Body of pancreas (tissue), 4 donors: ENCODE results near the gene POMT2. TPM values are rescaled to one million over a fixed set of nuclear protein-coding genes. Genes with fewer than 3 reads are reported as not detected.

Experiments used
- ATAC-seq: fragments of 150-250 bp; one replicate; pipeline ENCODE4 v1.9.1; 2016
- DNase-seq, 4 donors: peaks; one replicate each; pipeline ENCODE4 v3.0.0-alpha.2; 2019
- H3K27ac ChIP-seq, 4 donors: fragments of 200-600 bp; sonication (generic); 1 replicate in 3 of 4; 2 replicates in 1 of 4; pipeline versions ENCODE4 v1.5.1 to v1.6.1; 2016 to 2019; ENCODE audit warnings: mild to moderate bottlenecking in 1 of 4, mixed read lengths in 1 of 4, moderate library complexity in 1 of 4
- H3K27me3 ChIP-seq, 2 donors: fragments of 200-600 bp; sonication (generic); one replicate each; pipeline ENCODE4 v1.6.0; 2016; ENCODE audit warnings: mild to moderate bottlenecking in 1 of 2
- H3K36me3 ChIP-seq, 2 donors: fragments of 200-600 bp; sonication (generic); replicated peaks in 1 of 2; 2 replicates each; pipeline ENCODE4 v1.5.1; 2016; ENCODE audit warnings: low read depth in 2 of 2; ENCODE audit not compliant: insufficient read depth in 1 of 2
- H3K4me1 ChIP-seq: fragments of 200-600 bp; sonication (generic); one replicate; pipeline ENCODE4 v1.6.0; 2016
- H3K4me3 ChIP-seq, 2 donors: fragments of 200-600 bp; sonication (generic); 1 replicate in 1 of 2; 2 replicates in 1 of 2; pipeline ENCODE4 v1.5.1; 2016 to 2019
- H3K9me3 ChIP-seq, 3 donors: fragments of 200-600 bp; sonication (generic); 1 replicate in 2 of 3; 2 replicates in 1 of 3; pipeline ENCODE4 v1.5.1; 2016
- CTCF ChIP-seq, 7 experiments: fragments of 450-650 bp in 4 of 7; fragments of 200-600 bp in 3 of 7; sonication (generic) in 3 of 7; IDR thresholded peaks; one replicate each; pipeline ENCODE4 v1.5.1; 2016 to 2019; ENCODE audit warnings: antibody characterized with exemption in 7 of 7
- POLR2A ChIP-seq, 3 donors: fragments of 450-650 bp; IDR thresholded peaks; one replicate each; pipeline ENCODE4 v1.6.1; 2016; ENCODE audit warnings: antibody characterized with exemption in 3 of 3, mild to moderate bottlenecking in 2 of 3
- WGBS, 2 donors: methylation state at CpG; one replicate each; pipeline ENCODE4 v1.1.5; 2017; 5-methylcytosine and 5-hydroxymethylcytosine counted together
- intact Hi-C: fragments of 100-400 bp; cut with DNase I; formaldehyde crosslinking; loops from one replicate; pipeline ENCODE4 v1.15.1; 2023
- microRNA counts, 2 donors: library from miRNA; unstranded; fragments of <30 nt; microRNA quantifications; one replicate each; lab custom pipeline; 2017
- microRNA-seq, 2 donors: library from miRNA; unstranded; fragments of <30 nt; microRNA quantifications; one replicate each; pipeline ENCODE4, GENCODE V29; 2016; ENCODE audit warnings: borderline number of aligned reads in 2 of 2, borderline replicate concordance in 2 of 2
- small RNA-seq: library from RNA; depleted of rRNA; stranded (forward); fragments of <200 nt; gene quantifications from one replicate; pipeline ENCODE3, GENCODE V24; 2016
- total RNA-seq, 2 donors: library from RNA; depleted of rRNA; stranded (reverse); fragments of >200 nt; gene quantifications; one replicate each; pipeline ENCODE4 v1.1.0, GENCODE V29; 2016

POMT2 gene
- total RNA-seq, 2 donors from 2014 or later = 22.6 to 45.2 TPM

- intact Hi-C loops = no loop called here
- Histone ChIP-seq H3K4me3 (no peak overlapping the region), H3K27ac (no peak overlapping the region), H3K4me1 (peaks cover 1% of the 10 kb centered on the region), H3K9me3 (no peaks in the 10 kb centered on the region), H3K36me3 (no peaks in the 10 kb centered on the region), H3K27me3 (no peaks in the 10 kb centered on the region)
- no peak for DNase-seq
- WGBS, 2 donors = 70 to 85% methylated on average over 9 to 12 of the region's 12 CpGs
- no peak for ATAC-seq
- TF ChIP-seq CTCF (IDR thresholded peaks at IDR 0.05) (no peak), POLR2A (IDR thresholded peaks at IDR 0.05) (no peak)
Measured at GRCh38 chr14:77225254-77225653, 95.4 kb downstream of the POMT2 start.

MicroRNA genes within 50 kb of the gene (microRNA counts, 767-probe panel; counts per million panel counts)
- 6,980 to 9,700 counts per million in 2 donors for microRNA hsa-miR-1260a (lab: Ali Mortazavi, UCI)

Small RNA genes lying within 50 kb of the gene (microRNA-seq; reads per million reads assigned to microRNA genes)
- gene MIR1260A = 0.93 to 1.3 reads per million in 2 donors

Small RNA genes lying within 50 kb of the gene (small RNA-seq; reads per million reads assigned to genes)
- gene MIR1260A = not detected

Other genes with a start within 250 kb of the POMT2 start
- 10 to 100 TPM; 13.7 to 17.1 TPM for gene CIPC, start 222.6 kb downstream of the POMT2 start, total RNA-seq
- not detected for gene ZDHHC22, start 179.1 kb downstream of the POMT2 start, total RNA-seq
- gene TMEM63C, start 139.1 kb downstream of the POMT2 start, total RNA-seq = 1 to 10 TPM in 1 of 2 donors, under 1 TPM in 1; 0.33 to 3.6 TPM
- under 1 TPM in 1 of 2 donors, not detected in 1; 0.33 TPM for gene NGB, start 49.7 kb downstream of the POMT2 start, total RNA-seq
- gene GSTZ1, start 153 bp upstream of the POMT2 start, total RNA-seq = 10 to 100 TPM; 14.3 to 16.2 TPM
- 1 to 10 TPM; 6.9 to 7.5 TPM for gene TMED8, start 56.2 kb upstream of the POMT2 start, total RNA-seq
- gene SAMD15, start 56.5 kb upstream of the POMT2 start, total RNA-seq = under 1 TPM in 1 of 2 donors, not detected in 1; 0.52 TPM
- gene NOXRED1, start 102.6 kb upstream of the POMT2 start, total RNA-seq = 1 to 10 TPM in 1 of 2 donors, under 1 TPM in 1; 0.52 to 5.3 TPM
- 10 to 100 TPM in 1 of 2 donors, 1 to 10 TPM in 1; 6.3 to 17.1 TPM for gene VIPAS39, start 136.7 kb upstream of the POMT2 start, total RNA-seq
- 10 to 100 TPM; 25.1 to 35.3 TPM for gene AHSA1, start 137.2 kb upstream of the POMT2 start, total RNA-seq
- not detected for gene ISM2, start 177.9 kb upstream of the POMT2 start, total RNA-seq